Liver (tissue), 9 donors: ENCODE data around the gene PTPRN2. TPM values are rescaled to one million over a fixed set of nuclear protein-coding genes. Genes with fewer than 3 reads are reported as not detected.

Source experiments
- DNase-seq: peaks from one replicate; pipeline ENCODE4 v3.0.0-alpha.2; 2017; ENCODE audit warnings: low spot score
- H3K27ac ChIP-seq, 2 donors: one replicate each; pipeline ENCODE4 v1.7.0; 2013; ENCODE audit warnings: inconsistent platforms in 2 of 2, low read length in 2 of 2, control low read depth in 1 of 2, low read depth in 1 of 2, mild to moderate bottlenecking in 1 of 2
- H3K27me3 ChIP-seq, 4 donors: one replicate each; pipeline versions ENCODE4 v1.6.1 to v1.7.0; 2013; ENCODE audit warnings: low read length in 3 of 4, inconsistent platforms in 1 of 4, mild to moderate bottlenecking in 1 of 4, moderate library complexity in 1 of 4; ENCODE audit not compliant: control insufficient read depth in 4 of 4, insufficient read depth in 4 of 4
- H3K36me3 ChIP-seq, 4 donors: one replicate each; pipeline versions ENCODE4 v1.6.1 to v1.7.0; 2013; ENCODE audit warnings: low read length in 3 of 4, mild to moderate bottlenecking in 3 of 4, low read depth in 1 of 4, moderate library complexity in 1 of 4; ENCODE audit not compliant: control insufficient read depth in 4 of 4, insufficient read depth in 3 of 4
- H3K4me1 ChIP-seq, 4 donors: one replicate each; pipeline versions ENCODE4 v1.6.1 to v1.7.0; 2013; ENCODE audit warnings: low read length in 3 of 4, mild to moderate bottlenecking in 3 of 4, moderate library complexity in 1 of 4; ENCODE audit not compliant: control insufficient read depth in 4 of 4, insufficient read depth in 4 of 4
- H3K4me3 ChIP-seq, 3 donors: one replicate each; pipeline versions ENCODE4 v1.6.1 to v1.7.0; 2013; ENCODE audit warnings: low read length in 3 of 3, control low read depth in 1 of 3, low read depth in 1 of 3, mild to moderate bottlenecking in 1 of 3
- H3K9ac ChIP-seq, 2 donors: one replicate each; pipeline ENCODE4 v1.7.0; 2013; ENCODE audit warnings: low read length in 2 of 2, mild to moderate bottlenecking in 2 of 2, moderate library complexity in 2 of 2, control low read depth in 1 of 2, low read depth in 1 of 2
- H3K9me3 ChIP-seq, 4 donors: one replicate each; pipeline versions ENCODE4 v1.6.1 to v1.7.0; 2013; ENCODE audit warnings: low read length in 3 of 4; ENCODE audit not compliant: control insufficient read depth in 4 of 4
- FOXA1 ChIP-seq: IDR thresholded peaks from 2 replicates; pipeline ENCODE4 v1.6.1; 2016; ENCODE audit warnings: antibody characterized with exemption
- FOXA2 ChIP-seq: IDR thresholded peaks from 2 replicates; pipeline ENCODE4 v1.6.1; 2016; ENCODE audit warnings: antibody characterized with exemption
- GABPA ChIP-seq, 2 donors: IDR thresholded peaks in 1 of 2; conservative IDR thresholded peaks in 1 of 2; 2 replicates each; pipeline ENCODE4 v1.6.1; 2016; ENCODE audit warnings: antibody characterized with exemption in 2 of 2, mild to moderate bottlenecking in 1 of 2, moderate library complexity in 1 of 2
- HNF4G ChIP-seq: IDR thresholded peaks from 2 replicates; pipeline ENCODE4 v1.6.1; 2016; ENCODE audit warnings: antibody characterized with exemption
- JUND ChIP-seq, 2 donors: IDR thresholded peaks; 2 replicates each; pipeline ENCODE4 v1.6.1; 2016; ENCODE audit warnings: antibody characterized with exemption in 2 of 2
- MAX ChIP-seq: IDR thresholded peaks from 2 replicates; pipeline ENCODE4 v1.6.1; 2016; ENCODE audit warnings: antibody characterized with exemption
- NR2F2 ChIP-seq: IDR thresholded peaks from 2 replicates; pipeline ENCODE4 v1.6.1; 2016; ENCODE audit warnings: antibody characterized with exemption
- RAD21 ChIP-seq, 2 donors: IDR thresholded peaks; 2 replicates each; pipeline ENCODE4 v1.6.1; 2016; ENCODE audit warnings: antibody characterized with exemption in 2 of 2, mild to moderate bottlenecking in 2 of 2
- RXRA ChIP-seq, 2 donors: IDR thresholded peaks; 2 replicates each; pipeline ENCODE4 v1.6.1; 2017 to 2018; ENCODE audit warnings: antibody characterized with exemption in 2 of 2, mild to moderate bottlenecking in 1 of 2
- SP1 ChIP-seq: IDR thresholded peaks from 2 replicates; pipeline ENCODE4 v1.6.1; 2018; ENCODE audit warnings: antibody characterized with exemption, mild to moderate bottlenecking
- WGBS: extraction: QIAGEN DNeasy Blood & Tissue Kit; methylation state at CpG from one replicate; pipeline ENCODE4 v1.1.7; 2013; 5-methylcytosine and 5-hydroxymethylcytosine counted together
- polyA plus RNA-seq, 2 donors: library from polyadenylated mRNA; stranded (reverse) in 1 of 2; unstranded in 1 of 2; fragments of 200-250 nt in 1 of 2; fragments of >200 nt in 1 of 2; fragmentation: Nextera tagmentation in 1 of 2; extraction: Ambion mirVana in 1 of 2; gene quantifications; one replicate each; pipeline versions ENCODE4 v1.2.1 to v1.2.3, GENCODE V29; 2013 to 2015
- total RNA-seq, 2 donors: library from RNA; depleted of rRNA; stranded (reverse); fragments of >200 nt; gene quantifications; one replicate each; pipeline ENCODE4 v1.2.3, GENCODE V29; 2014
- TF ChIP-seq, protein P1 (sequence below): fragments of 150-350 bp; IDR thresholded peaks from 2 replicates; pipeline ENCODE4 v1.5.1; 2017; ENCODE audit warnings: improper control_type of control experiment, low read depth, low read length; ENCODE audit not compliant: missing input control
- TF ChIP-seq, protein P2 (sequence below): IDR thresholded peaks from 2 replicates; pipeline ENCODE4 v1.6.1; 2016; ENCODE audit warnings: antibody characterized with exemption, mild to moderate bottlenecking
- TF ChIP-seq, protein P3 (sequence below): IDR thresholded peaks from 2 replicates; pipeline ENCODE4 v1.6.1; 2016; ENCODE audit warnings: antibody characterized with exemption
- TF ChIP-seq, protein P4 (sequence below): IDR thresholded peaks from 2 replicates; pipeline ENCODE4 v1.6.1; 2016; ENCODE audit warnings: antibody characterized with exemption
- donor health status: healthy.
- donor health status: healthy.
- donor health status: healthy.
- donor health status: healthy.
- donor health status: healthy.

Gene PTPRN2
- total and polyA plus RNA-seq, 4 donors, result 0.75 to 1.9 (median 1.1) TPM

DNA sequence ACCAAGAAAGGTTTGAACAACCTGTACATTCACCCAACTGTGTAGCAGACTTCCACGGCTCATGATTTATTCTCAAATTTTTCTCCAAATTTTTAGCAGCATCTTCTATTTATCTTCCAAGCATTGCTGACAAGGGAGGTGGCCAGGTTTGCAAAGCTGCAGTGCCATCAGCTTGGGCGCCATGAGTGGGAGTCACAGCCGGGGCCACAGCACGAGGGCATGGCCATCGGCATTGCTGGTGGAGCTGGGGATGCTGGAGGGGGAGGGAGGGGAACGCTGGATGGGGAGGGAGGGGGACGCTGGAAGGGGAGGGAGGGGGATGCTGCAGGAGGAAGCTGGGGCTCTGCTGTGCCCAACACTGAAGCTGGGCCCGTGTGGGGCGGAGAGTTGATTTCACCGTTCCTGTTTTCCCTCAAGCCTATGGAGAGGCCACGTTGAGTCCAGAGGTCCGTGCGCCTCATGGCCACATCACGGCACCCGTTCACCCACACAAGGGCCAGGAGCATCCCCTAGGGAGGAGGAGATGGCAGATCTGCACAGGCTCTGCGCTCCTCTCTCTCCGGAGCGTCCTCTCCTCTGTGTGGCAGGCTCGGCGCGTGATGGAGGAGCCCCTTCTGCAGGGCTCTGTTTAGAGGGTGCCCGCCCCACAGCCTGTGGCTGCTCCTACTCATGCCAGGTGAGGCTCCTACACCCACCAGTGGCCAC lies 730.6 kb downstream of the PTPRN2 start:
- Histone ChIP-seq H3K9ac (no peak overlapping the region), H3K27me3 (no peaks in the 10 kb centered on the region), H3K27ac (no peak overlapping the region), H3K36me3 (no peaks in the 10 kb centered on the region), H3K4me3 (no peak overlapping the region), H3K9me3 (no peaks in the 10 kb centered on the region), H3K4me1 (peaks cover 0 to 16% (median 8%) of the 10 kb centered on the region in 4 donors)
- TF ChIP-seq, protein P1, sequence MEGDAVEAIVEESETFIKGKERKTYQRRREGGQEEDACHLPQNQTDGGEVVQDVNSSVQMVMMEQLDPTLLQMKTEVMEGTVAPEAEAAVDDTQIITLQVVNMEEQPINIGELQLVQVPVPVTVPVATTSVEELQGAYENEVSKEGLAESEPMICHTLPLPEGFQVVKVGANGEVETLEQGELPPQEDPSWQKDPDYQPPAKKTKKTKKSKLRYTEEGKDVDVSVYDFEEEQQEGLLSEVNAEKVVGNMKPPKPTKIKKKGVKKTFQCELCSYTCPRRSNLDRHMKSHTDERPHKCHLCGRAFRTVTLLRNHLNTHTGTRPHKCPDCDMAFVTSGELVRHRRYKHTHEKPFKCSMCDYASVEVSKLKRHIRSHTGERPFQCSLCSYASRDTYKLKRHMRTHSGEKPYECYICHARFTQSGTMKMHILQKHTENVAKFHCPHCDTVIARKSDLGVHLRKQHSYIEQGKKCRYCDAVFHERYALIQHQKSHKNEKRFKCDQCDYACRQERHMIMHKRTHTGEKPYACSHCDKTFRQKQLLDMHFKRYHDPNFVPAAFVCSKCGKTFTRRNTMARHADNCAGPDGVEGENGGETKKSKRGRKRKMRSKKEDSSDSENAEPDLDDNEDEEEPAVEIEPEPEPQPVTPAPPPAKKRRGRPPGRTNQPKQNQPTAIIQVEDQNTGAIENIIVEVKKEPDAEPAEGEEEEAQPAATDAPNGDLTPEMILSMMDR, result no peak
- TF ChIP-seq RXRA (IDR thresholded peaks at IDR 0.05), result no peak
- TF ChIP-seq GABPA (IDR thresholded peaks at IDR 0.05 in 1 of 2, conservative IDR thresholded peaks at IDR 0.05 in 1 of 2), result no peak
- TF ChIP-seq, protein P2, sequence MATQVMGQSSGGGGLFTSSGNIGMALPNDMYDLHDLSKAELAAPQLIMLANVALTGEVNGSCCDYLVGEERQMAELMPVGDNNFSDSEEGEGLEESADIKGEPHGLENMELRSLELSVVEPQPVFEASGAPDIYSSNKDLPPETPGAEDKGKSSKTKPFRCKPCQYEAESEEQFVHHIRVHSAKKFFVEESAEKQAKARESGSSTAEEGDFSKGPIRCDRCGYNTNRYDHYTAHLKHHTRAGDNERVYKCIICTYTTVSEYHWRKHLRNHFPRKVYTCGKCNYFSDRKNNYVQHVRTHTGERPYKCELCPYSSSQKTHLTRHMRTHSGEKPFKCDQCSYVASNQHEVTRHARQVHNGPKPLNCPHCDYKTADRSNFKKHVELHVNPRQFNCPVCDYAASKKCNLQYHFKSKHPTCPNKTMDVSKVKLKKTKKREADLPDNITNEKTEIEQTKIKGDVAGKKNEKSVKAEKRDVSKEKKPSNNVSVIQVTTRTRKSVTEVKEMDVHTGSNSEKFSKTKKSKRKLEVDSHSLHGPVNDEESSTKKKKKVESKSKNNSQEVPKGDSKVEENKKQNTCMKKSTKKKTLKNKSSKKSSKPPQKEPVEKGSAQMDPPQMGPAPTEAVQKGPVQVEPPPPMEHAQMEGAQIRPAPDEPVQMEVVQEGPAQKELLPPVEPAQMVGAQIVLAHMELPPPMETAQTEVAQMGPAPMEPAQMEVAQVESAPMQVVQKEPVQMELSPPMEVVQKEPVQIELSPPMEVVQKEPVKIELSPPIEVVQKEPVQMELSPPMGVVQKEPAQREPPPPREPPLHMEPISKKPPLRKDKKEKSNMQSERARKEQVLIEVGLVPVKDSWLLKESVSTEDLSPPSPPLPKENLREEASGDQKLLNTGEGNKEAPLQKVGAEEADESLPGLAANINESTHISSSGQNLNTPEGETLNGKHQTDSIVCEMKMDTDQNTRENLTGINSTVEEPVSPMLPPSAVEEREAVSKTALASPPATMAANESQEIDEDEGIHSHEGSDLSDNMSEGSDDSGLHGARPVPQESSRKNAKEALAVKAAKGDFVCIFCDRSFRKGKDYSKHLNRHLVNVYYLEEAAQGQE, result no peak
- TF ChIP-seq, protein P3, sequence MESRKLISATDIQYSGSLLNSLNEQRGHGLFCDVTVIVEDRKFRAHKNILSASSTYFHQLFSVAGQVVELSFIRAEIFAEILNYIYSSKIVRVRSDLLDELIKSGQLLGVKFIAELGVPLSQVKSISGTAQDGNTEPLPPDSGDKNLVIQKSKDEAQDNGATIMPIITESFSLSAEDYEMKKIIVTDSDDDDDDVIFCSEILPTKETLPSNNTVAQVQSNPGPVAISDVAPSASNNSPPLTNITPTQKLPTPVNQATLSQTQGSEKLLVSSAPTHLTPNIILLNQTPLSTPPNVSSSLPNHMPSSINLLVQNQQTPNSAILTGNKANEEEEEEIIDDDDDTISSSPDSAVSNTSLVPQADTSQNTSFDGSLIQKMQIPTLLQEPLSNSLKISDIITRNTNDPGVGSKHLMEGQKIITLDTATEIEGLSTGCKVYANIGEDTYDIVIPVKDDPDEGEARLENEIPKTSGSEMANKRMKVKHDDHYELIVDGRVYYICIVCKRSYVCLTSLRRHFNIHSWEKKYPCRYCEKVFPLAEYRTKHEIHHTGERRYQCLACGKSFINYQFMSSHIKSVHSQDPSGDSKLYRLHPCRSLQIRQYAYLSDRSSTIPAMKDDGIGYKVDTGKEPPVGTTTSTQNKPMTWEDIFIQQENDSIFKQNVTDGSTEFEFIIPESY, result no peak
- TF ChIP-seq SP1, result no peak
- TF ChIP-seq NR2F2, result no peak
- no peak for TF ChIP-seq FOXA2
- TF ChIP-seq MAX, result no peak
- WGBS, result 92% methylated on average over 22 of the region's 22 CpGs
- DNase-seq, result no peak

- Histone ChIP-seq H3K9me3 (no peaks in the 10 kb centered on the region), H3K4me3 (no peak overlapping the region), H3K36me3 (no peaks in the 10 kb centered on the region), H3K4me1 (peaks cover 0 to 19% (median 10%) of the 10 kb centered on the region in 4 donors), H3K27ac (no peak overlapping the region), H3K27me3 (no peaks in the 10 kb centered on the region), H3K9ac (no peak overlapping the region)
- 81% methylated on average over 22 of the region's 22 CpGs for WGBS
- DNase-seq, result no peak
- TF ChIP-seq FOXA1, result no peak
- TF ChIP-seq, protein P3, result no peak
- TF ChIP-seq GABPA (IDR thresholded peaks at IDR 0.05 in 1 of 2, conservative IDR thresholded peaks at IDR 0.05 in 1 of 2), result no peak
- TF ChIP-seq, protein P4, sequence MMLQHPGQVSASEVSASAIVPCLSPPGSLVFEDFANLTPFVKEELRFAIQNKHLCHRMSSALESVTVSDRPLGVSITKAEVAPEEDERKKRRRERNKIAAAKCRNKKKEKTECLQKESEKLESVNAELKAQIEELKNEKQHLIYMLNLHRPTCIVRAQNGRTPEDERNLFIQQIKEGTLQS, result no peak
- no peak for TF ChIP-seq FOXA2
- TF ChIP-seq JUND (IDR thresholded peaks at IDR 0.05), result no peak
- TF ChIP-seq NR2F2, result no peak
- TF ChIP-seq, protein P2, result no peak
- no peak for TF ChIP-seq RXRA (IDR thresholded peaks at IDR 0.05)
- no peak for TF ChIP-seq RAD21 (IDR thresholded peaks at IDR 0.05)
- TF ChIP-seq MAX, result no peak
- TF ChIP-seq SP1, result no peak
- no peak for TF ChIP-seq HNF4G
These were observed 732.0 kb downstream of the PTPRN2 start for GRCh38 chr7:157855452-157856213.
